ENCODE measurements around the gene COX8C.

The COX8C gene

GRCh38 chr14:93347850-93348249, 868 bp downstream of the COX8C start:
- TF ChIP-seq, protein P1, sequence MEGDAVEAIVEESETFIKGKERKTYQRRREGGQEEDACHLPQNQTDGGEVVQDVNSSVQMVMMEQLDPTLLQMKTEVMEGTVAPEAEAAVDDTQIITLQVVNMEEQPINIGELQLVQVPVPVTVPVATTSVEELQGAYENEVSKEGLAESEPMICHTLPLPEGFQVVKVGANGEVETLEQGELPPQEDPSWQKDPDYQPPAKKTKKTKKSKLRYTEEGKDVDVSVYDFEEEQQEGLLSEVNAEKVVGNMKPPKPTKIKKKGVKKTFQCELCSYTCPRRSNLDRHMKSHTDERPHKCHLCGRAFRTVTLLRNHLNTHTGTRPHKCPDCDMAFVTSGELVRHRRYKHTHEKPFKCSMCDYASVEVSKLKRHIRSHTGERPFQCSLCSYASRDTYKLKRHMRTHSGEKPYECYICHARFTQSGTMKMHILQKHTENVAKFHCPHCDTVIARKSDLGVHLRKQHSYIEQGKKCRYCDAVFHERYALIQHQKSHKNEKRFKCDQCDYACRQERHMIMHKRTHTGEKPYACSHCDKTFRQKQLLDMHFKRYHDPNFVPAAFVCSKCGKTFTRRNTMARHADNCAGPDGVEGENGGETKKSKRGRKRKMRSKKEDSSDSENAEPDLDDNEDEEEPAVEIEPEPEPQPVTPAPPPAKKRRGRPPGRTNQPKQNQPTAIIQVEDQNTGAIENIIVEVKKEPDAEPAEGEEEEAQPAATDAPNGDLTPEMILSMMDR (IDR thresholded peaks at IDR 0.05), result no peak

GRCh38 chr14:93348292-93348691, 1.3 kb downstream of the COX8C start:
- TF ChIP-seq, protein P1 (IDR thresholded peaks at IDR 0.05), result no peak

GRCh38 chr14:93368996-93369712, 22.2 kb downstream of the COX8C start:
- TF ChIP-seq, protein P1 (IDR thresholded peaks at IDR 0.05), result no peak

DNA sequence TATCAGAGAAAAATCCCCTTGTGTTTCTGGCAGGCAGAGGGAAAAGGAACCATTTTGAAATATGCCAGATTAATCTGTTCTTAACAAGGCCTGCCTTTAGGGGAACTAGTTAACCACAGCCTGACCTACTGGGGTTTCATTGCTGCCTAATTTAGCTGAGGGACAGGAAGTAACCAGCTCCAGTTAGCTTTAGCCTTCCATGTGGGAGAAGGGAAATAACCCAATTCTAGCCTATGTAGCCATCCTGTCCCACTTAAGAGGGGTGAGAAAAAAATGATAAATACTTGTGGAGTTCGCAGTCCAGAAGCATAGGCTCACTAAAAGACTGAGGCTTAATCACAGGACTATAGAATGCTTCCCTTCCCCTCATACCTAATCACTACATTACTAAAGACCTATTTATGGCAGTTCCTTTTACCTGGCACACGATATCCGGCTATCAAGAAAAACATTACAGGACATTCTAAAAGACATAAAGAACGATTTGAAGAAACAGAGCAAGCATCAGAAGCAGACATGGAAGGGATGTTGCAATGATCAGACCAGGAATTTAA, 22.8 kb downstream of the COX8C start:
- TF ChIP-seq, protein P1 (IDR thresholded peaks at IDR 0.05), result no peak

- TF ChIP-seq, protein P1 (IDR thresholded peaks at IDR 0.05), result no peak
These were observed 28.7 kb downstream of the COX8C start for GRCh38 chr14:93375673-93376156.

DNA sequence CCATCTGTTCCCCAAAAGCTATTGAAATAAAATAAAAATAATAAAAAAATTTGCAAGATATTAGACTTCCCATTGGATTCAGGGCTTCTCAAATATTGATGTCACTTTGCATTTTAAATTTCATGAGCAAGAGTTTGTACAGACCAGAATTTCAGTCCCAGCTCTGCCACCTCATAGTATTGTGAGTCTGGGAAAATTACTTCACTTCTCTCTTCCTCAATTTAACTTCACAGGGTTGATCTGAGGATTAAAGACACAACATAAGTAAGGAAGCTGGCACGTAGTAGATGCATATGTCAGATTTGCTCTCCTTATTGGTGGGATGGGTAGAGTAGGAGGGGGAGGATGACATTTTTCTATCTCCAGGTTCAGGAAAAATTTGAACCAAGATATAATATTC, 32.8 kb downstream of the COX8C start:
- TF ChIP-seq, protein P1 (IDR thresholded peaks at IDR 0.05), result no peak

DNA sequence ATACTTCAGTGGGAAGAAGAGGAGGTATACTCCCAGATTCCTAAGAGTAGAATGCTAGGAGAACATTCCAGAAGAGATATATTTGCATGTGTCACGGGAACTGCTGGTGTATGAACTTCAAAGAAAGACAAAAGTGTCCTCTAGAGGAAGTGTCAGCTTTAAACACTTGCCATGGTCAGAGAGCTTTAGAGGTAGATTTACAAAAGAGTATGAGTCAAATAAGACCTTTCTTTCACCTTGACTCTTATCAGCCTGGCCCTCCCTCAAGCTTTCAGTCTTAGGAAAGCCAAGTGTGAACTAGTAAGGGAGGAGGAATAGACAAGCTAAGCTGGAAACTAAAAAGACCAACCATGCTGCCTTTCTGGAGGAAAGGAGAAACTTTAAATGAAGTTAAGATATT, 34.7 kb downstream of the COX8C start:
- TF ChIP-seq, protein P1 (IDR thresholded peaks at IDR 0.05), result no peak
